ENCODE measurements around the gene EML1.

The EML1 gene

GRCh38 chr14:99931308-99931707 is 138.1 kb downstream of the EML1 start:
- DNase-seq (ENCODE audit: extremely low read depth, low read depth): no peak
- TF ChIP-seq, protein P1, sequence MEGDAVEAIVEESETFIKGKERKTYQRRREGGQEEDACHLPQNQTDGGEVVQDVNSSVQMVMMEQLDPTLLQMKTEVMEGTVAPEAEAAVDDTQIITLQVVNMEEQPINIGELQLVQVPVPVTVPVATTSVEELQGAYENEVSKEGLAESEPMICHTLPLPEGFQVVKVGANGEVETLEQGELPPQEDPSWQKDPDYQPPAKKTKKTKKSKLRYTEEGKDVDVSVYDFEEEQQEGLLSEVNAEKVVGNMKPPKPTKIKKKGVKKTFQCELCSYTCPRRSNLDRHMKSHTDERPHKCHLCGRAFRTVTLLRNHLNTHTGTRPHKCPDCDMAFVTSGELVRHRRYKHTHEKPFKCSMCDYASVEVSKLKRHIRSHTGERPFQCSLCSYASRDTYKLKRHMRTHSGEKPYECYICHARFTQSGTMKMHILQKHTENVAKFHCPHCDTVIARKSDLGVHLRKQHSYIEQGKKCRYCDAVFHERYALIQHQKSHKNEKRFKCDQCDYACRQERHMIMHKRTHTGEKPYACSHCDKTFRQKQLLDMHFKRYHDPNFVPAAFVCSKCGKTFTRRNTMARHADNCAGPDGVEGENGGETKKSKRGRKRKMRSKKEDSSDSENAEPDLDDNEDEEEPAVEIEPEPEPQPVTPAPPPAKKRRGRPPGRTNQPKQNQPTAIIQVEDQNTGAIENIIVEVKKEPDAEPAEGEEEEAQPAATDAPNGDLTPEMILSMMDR (IDR thresholded peaks at IDR 0.05; ENCODE audit: low read depth, low read length): no peak

DNA sequence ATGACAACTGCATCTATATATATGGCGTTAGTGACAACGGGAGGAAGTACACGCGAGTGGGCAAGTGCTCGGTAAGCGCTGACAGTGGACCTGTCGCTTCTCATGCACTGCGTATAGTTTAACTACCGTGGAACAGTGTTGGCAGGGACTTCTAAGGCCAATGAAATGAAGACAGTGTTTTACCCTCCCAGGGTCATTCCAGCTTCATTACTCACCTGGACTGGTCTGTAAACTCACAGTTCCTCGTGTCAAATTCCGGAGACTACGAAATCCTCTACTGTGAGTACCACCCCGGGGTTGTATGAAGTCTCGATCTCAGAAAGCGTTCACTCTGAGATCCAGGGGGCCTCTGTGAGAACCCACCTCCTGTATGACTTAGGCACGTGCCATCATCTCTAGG is 142.8 kb downstream of the EML1 start:
- TF ChIP-seq, protein P1 (IDR thresholded peaks at IDR 0.05; ENCODE audit: low read depth, low read length): no peak
- no peak for DNase-seq (ENCODE audit: extremely low read depth, low read depth)

GRCh38 chr14:99936738-99937474 is 143.7 kb downstream of the EML1 start:
- DNase-seq (ENCODE audit: extremely low read depth, low read depth): no peak
- TF ChIP-seq, protein P1 (IDR thresholded peaks at IDR 0.05; ENCODE audit: low read depth, low read length): no peak

DNA sequence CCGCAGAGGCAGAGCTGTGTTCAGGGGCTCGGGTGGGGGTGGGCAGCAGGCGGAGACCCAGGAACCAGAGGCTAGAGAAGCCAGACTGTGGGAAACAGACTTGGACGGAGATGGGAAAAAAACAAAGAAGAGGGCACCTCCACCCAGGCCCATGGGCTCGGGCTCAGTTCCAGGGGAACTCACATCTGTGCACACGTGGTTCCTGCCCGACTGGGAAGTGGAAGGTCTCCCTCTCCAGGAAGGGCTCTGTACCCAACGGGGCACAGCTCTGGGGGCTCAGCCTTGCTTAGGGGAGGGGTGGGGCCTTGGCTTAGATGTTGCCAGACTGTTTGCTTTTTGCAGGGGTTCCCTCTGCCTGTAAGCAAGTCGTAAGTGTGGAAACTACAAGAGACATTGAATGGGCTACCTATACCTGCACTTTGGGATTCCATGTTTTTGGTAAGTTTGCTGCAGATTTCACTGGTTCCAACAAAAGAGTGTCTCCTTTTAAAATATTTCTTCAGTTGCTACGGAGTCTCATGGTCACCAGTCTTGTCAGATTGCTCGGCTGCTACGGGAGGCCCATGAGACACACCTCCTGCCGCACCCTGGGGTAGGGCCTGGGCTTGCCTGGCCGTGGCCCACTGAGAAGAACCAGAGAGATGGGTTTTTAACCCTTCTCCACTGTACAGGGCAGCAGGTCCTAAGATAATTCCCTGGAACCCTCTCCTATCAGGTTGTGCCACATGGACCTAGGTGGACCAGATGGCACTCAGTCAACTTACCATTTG is 144.4 kb downstream of the EML1 start:
- TF ChIP-seq, protein P1 (IDR thresholded peaks at IDR 0.05; ENCODE audit: low read depth, low read length): no peak
- no peak for DNase-seq (ENCODE audit: extremely low read depth, low read depth)

- TF ChIP-seq, protein P1 (IDR thresholded peaks at IDR 0.05; ENCODE audit: low read depth, low read length): no peak
- no peak for DNase-seq (ENCODE audit: extremely low read depth, low read depth)
Observed at GRCh38 chr14:99938376-99938775, 145.2 kb downstream of the EML1 start.

DNA sequence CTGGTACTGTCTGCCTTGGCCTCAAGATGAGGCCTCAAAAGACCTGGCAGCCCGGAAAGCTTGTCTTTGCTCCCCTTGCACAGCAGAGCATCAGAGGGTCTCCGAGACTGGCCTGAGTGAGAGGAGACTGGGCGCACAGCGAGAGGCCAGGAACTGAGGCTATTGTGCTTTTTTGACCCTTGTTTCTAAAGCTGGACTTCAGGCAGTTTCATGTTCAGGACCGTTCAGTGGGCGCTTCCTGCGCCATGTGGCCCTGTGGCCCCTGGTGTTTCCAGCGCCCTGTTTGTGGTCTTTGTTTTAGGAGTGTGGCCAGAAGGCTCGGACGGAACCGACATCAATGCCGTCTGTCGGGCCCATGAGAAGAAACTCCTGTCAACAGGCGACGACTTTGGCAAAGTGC is 145.7 kb downstream of the EML1 start:
- DNase-seq (ENCODE audit: extremely low read depth, low read depth): no peak
- TF ChIP-seq, protein P1 (IDR thresholded peaks at IDR 0.05; ENCODE audit: low read depth, low read length): no peak

DNA sequence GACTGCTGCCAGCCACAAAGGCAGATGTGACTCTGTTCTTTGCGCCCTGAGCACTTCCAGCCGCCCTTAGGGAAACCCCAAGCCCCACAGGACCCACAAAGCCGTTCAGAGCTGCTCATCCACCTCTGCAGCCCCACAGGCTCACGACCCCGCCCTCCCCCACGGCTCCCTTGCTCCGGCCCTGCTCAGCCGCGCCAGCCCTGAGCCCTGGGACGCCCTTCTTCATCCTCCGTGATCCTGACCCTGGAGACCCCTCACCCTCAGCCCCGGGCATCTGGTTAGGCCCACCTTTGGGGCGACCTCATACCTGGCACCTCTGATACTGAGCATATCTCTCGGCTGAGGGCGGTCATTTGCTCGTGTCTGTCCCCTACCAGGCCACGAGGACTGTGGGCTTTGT is 146.2 kb downstream of the EML1 start:
- DNase-seq (ENCODE audit: extremely low read depth, low read depth): no peak
- TF ChIP-seq, protein P1 (IDR thresholded peaks at IDR 0.05; ENCODE audit: low read depth, low read length): no peak

All from AG09319 (cell line).